Sciatic nerve (tissue), 2 donors: ENCODE results near the gene ASPSCR1. TPM values are rescaled to one million over a fixed set of nuclear protein-coding genes. Genes with fewer than 3 reads are reported as not detected.
"Not testable (repeated sequence)": the region's sequence is repeated elsewhere in the genome, so short reads cannot be mapped to it uniquely, and the experiment has no call there.

Source experiments
- ATAC-seq: fragments of 200-7000 bp; cut with Tn5 transposase; one replicate; pipeline ENCODE4 v1.9.1; 2020; ENCODE audit warnings: mild to moderate bottlenecking, moderate library complexity
- DNase-seq: peaks from one replicate; pipeline ENCODE4 v3.0.0-alpha.2; 2020; ENCODE audit warnings: low spot score
- intact Hi-C: fragments of 100-400 bp; cut with DNase I; formaldehyde crosslinking; loops from one replicate; pipeline ENCODE4 v1.14.2; 2022
- total RNA-seq: library from RNA; stranded (reverse); fragmentation: NEBNext Ultra II Directional; extraction: Animal tissue kit (Norgen Biotek cat#: 25700); gene quantifications from one replicate; pipeline ENCODE4 v1.2.1, GENCODE V29; 2021
- donor health status: DM: no; HTN: no; CAD: no.
- donor health status: DM: no; HTN: no; CAD: no.

The ASPSCR1 gene
- total RNA-seq, 1 donor from 2014 or later, result 32.5 TPM

DNA sequence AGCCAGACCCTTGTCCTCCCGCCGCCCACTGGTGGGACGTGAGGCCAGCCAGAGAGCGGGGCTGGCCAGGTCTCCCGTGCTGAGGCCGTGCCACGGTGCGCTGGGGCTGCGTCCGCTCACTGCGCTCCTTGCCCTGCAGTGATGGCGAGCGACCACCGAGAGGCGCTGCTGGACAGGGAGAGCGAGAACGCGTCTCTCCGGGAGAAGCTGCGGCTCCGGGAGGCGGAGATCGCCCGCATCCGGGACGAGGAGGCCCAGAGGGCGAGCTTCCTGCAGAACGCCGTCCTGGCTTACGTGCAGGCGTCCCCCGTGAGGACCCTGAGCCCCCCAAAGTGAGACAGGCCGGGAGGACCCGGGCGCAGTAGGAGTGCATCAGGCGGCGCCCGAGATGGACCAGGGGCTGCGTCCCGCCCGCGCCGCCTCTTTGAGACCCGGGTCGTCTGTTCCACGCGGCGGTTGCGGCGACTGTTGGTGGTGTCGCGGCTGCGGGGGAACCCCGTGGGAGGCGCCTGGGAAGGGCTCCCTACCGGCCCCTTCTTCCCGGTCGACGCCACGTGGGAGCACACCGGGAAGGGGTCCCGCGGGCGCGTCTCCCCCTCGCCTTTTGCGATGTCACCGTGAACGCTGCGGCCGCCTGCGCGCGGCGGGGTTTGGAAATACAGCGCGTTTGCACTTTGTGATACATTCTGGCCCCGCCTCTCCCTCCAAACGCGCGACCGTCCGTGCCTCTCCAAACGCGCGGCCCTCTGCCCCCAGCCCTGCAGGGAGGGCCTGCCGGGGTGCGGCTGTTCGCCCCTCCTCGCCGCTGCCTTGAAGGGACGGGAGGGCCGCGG lies 53.3 kb downstream of the ASPSCR1 start:
- intact Hi-C loops, result loop anchor here (1.0 to 10.0 kb wide), 2 partner anchors 21 to 54 kb away; no protein-coding TSS in a partner anchor
- ATAC-seq, result peak; percentile 80
- DNase-seq, result peak; percentile 92

DNA sequence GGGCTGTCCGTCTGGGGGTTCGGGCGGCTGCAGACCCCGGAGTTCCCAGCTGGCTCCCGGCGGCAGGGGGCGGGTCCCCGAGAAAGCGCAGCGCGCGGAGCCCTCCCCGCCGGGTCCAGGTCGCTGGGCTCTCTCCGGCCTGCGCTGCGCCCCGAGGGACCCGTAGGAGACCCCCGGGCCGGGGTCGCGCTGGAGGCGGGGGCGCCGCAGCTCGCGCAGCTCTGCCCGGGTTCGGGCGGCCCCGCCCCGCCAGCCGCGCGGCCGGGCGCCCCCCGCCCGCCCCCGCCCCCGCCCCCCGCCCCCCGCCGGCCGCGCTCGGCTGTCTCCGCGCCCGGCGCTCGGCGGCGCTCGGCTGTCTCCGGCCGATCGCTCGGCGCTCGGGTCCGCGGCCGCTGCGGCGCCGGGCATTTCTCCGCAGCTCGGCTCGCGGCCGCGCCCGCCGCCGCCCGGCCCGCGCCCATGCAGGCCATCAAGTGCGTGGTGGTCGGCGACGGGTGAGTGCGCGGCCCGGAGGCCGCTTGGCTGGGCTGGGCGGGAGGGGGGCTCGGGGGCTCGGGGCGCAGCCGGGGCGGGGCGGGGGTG lies 54.0 kb downstream of the ASPSCR1 start, which contains the start of gene RAC3:
RAC3 (plus strand) TSS at position 376 of the 582 bp plus-strand sequence; CDS start at position 460, 84 bp downstream.
- no peak for DNase-seq
- intact Hi-C loops, result loop anchor here (1.0 to 10.0 kb wide), 2 partner anchors 22 to 53 kb away; no protein-coding TSS in a partner anchor

DNA sequence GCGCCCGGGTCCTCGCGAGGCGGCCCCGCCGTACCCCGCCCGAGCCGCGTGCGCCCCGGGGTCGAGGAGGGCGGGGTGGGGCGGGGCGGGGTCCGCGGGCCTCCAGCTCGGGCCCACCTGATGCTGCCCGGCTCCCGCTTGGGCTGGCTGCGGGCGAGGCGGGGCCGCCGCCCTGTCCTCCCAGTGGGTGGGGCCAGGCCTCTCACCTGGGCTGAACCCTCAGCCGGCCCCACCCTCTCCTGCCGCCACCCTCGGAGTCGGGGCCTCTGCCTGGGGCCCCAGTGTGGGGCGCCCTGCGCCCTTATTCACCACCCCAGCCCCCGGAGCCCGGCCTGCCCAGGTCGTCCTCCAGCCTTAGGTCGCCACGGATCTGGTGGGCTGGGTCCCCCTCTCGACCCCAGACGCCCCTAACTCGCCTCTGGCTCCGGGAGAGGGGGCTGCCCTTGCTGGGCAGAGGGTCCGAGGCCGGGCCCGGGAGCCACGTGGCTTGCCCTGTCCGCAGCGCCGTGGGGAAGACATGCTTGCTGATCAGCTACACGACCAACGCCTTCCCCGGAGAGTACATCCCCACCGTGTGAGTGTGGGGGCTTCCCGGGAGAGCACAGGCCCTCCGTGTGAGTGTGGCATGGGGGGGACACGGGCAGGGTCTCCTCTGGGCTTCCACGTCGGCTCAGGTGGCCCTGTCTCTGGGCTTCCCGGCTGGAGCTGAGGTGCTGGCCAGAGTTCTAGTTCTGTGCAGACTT lies 54.6 kb downstream of the ASPSCR1 start:
- DNase-seq (no peak), ATAC-seq (no peak)
- intact Hi-C loops, result loop anchor here (1.0 to 10.0 kb wide), 2 partner anchors 23 to 53 kb away; no protein-coding TSS in a partner anchor

More for the DNA sequence above, 54.0 kb downstream of the ASPSCR1 start, which contains the start of gene RAC3:
- ATAC-seq, result no peak

DNA sequence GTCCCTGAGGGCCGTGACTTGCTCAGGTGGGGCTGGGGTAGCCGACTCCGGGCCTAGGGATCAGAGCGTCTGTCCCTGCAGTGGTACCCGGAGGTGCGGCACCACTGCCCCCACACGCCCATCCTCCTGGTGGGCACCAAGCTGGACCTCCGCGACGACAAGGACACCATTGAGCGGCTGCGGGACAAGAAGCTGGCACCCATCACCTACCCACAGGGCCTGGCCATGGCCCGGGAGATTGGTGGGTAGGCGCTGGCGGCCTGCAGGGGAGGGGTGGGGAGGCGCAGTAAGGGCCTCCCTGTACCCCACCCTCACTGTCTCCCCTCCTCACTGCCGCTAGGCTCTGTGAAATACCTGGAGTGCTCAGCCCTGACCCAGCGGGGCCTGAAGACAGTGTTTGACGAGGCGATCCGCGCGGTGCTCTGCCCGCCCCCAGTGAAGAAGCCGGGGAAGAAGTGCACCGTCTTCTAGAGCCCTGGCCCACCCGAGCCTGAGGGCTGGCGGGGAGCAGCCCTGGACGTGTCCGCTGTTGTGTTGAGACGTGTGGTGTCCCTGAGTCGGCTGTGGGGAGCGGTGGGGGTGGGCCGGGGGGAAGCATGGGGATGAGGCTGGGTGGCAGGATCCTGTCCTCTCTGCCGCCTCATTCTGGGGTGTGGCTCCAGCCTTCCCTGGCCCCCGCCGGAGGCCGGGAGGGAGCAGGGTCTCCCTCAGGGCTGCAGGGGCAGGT lies 56.1 kb downstream of the ASPSCR1 start:
- DNase-seq, result no peak
- ATAC-seq, result no peak
- intact Hi-C loops, result loop anchor here (10.0 kb wide), 1 partner anchor 51 kb away; no protein-coding TSS in a partner anchor

DNA sequence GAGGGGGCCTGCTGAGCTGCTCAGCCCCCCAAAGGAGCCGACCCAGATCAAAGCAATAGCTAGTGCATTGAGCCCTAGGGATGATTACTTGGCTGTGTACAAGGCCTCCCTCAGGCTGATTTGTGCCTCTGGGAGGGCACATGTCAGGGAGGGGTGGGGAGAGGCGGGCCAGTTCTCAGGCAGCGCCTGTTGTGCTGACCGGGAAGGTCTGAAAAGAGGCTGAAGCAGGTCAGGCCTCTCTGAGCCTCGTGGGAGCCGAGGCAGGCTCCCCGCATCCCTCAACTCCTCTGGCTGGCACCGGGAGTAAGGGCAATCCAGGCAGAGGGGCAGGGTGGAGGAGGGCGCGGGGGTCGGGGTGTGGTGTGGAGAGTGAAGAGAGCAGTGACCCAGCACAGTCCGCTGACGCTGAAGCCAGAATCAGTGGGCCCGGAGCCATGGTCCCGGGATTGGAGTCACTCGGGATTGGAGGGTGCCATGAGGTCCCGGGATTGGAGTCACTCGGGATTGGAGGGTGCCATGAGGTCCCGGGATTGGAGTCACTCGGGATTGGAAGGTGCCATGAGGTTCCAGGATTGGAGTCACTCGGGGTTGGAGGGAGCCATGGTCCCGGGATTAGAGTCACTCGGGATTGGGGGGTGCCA lies 57.1 kb downstream of the ASPSCR1 start:
- no peak for DNase-seq
- intact Hi-C loops, result loop anchor here (10.0 kb wide), 1 partner anchor 50 kb away; no protein-coding TSS in a partner anchor
- ATAC-seq, result no peak

DNA sequence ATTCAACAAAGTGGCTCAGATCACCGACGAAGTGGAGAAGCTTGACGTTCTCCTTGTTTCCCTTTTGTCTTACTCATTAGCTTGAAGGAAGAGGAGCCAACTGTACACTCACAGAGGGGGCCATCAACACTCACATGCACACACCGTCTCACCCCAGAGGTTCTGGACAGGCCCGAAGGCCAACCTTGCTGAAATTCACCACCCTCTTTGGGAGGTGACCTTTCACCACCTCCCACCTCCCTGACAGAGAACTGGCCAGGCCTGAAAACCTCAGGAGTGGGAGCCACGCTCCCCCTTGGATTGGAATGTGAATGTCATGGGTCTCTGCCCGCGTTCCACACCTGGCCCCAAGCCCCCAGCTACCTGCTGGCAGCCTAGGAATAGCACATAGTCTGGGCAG lies 58.1 kb downstream of the ASPSCR1 start:
- ATAC-seq, result no peak
- DNase-seq, result no peak
- intact Hi-C loops, result loop anchor here (10.0 kb wide), 1 partner anchor 49 kb away; no protein-coding TSS in a partner anchor

DNA sequence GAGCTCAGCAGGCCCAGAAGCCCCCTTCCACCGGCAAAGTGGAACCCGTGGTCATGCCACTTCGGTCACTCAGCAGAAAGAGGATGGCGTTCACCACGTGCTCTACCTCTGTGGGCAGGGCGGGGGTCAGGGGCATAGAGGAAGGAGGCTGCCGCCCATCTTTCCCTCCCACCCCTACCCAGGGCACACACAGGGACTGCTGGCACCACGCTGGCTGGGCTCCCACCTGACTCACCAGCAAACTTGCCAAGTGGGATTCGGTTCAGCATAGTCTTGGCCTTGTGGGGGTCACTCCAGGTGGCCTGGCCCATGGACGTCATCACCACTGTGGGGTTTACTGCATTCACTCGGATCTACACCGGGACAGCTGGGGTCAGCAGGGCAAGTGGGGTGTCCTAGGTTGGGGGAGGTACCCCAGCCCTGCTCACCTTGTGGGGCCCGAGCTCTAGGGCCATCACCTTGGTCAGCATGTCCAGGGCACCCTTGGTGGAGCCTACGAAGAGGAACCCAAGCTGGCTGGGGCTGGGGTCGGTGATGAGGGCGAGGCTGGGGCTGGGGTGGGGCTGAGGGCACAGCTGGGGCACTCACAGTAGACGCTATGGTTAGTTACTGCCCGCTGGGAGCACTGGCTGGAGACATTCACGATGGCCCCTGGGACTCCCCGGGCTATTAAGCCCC lies 58.7 kb downstream of the ASPSCR1 start:
- intact Hi-C loops, result loop anchor here (10.0 kb wide), 1 partner anchor 49 kb away; no protein-coding TSS in a partner anchor
- no peak for ATAC-seq

DNA sequence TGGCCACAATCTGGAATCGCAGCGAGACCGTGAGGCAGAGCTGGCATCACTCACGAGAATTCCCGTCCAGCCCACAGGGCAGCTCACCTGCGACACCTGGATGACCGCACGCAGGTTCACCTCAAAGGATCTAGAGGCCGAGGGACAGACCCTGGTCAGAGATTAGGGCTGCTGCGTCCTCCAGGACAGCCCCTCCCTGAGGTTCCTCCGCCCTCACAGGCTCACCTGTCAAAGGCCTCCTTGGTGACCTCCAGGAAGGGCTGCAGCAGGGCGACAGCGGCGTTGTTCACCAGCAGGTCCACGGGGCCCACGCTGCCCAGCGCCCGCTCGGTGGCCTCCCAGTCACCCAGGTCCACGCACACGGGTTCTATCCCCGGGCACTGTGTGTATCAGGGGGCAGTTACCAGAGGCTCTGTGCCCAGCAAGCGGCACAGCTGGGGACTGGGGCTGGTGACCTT lies 59.2 kb downstream of the ASPSCR1 start:
- intact Hi-C loops, result loop anchor here (10.0 kb wide), 1 partner anchor 48 kb away; no protein-coding TSS in a partner anchor
- DNase-seq (no peak), ATAC-seq (no peak)

More for the DNA sequence above, 58.7 kb downstream of the ASPSCR1 start:
- no peak for DNase-seq

DNA sequence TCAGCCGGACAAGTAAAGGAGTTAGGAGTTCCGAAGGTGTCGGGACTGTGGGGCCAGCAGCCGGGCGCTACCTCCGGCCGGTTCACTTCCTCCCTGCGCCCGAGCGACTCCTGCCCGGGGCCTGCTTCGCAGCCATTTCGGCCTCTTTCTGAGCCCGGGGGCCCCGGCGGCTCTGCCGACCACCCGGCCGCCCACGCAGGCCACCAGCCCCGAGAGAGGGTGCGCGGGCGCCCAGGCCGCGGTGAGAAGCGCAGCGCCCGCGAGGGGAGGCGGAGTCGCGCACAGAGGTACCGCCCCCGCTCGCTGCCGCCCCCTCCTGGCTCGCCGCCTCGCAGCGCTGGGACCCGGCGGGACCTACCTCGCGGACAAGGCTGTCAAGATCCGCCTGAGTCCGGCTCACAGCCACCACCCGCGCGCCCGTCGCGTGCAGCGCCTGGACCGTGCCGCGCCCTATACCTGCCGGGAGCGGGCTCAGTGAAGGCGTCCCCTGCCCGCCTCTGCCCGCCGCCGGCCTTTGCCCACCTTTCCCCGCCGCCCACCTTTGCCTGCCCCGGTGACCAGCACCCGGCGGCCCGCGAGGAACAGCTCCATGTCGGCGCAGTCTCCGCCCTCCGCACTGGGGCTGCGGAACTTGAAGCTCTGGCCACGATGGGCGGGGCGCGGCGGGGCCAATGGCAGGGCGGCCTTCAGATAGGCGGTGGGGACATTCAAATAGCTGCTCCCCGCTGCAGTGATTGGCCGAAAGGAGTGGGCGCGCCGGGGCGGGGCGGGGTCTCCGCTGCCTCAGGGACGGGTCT lies 59.9 kb downstream of the ASPSCR1 start, which contains the start of gene DCXR:
DCXR (minus strand) TSS at position 606 of the 797 bp plus-strand sequence; CDS start at position 591, 15 bp downstream.
- ATAC-seq, result peak; percentile 97
- peak; percentile 97 for DNase-seq
- intact Hi-C loops, result loop anchor here (10.0 kb wide), 1 partner anchor 48 kb away; no protein-coding TSS in a partner anchor

DNA sequence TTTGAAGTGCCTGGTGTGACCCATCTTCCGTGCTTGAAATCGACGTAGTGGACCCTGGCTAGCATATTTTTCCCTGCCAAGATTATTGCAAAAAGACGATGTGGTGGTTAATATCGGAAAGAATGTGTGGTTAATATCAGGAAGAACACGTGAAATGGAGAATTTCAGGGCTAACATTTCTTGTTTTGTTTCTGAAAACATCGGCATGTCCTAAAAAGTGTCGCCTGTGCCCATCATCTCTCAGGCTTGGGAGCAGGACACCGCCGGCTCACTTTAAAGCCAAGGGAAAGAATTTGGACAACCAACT lies 60.4 kb downstream of the ASPSCR1 start:
- DNase-seq (no peak), ATAC-seq (no peak)
- intact Hi-C loops, result loop anchor here (10.0 kb wide), 1 partner anchor 47 kb away; no protein-coding TSS in a partner anchor

DNA sequence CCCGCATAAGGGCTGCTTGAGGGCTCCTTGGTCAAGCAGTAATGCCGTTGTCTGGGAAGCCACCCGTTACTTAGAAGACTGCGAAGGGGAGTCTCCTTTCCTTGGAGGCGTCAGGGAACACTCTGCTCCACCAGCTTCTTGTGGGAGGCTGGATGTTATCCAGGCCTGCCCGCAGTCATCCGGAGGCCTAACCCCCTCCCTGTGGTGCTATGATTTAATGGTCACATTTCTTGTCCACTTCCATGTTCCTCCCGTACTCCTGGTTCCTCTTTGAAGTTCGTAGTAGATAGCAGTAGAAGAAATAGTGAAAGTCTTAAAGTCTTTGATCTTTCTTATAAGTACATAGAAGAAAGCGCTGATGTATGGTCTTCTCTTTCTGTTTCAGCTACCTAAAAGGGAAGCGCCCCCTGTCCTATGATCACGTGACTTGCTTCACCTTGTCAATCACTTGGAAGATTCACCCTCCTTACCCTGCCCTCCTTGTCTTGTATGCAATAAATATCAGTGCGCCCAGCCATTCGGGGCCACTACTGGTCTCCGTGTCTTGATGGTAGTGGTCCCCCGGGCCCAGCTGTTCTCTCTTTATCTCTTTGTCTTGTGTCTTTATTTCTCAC lies 61.5 kb downstream of the ASPSCR1 start:
- not testable (repeated sequence) for DNase-seq, ATAC-seq
- intact Hi-C loops, result loop anchor here (10.0 kb wide), 1 partner anchor 46 kb away; no protein-coding TSS in a partner anchor

DNA sequence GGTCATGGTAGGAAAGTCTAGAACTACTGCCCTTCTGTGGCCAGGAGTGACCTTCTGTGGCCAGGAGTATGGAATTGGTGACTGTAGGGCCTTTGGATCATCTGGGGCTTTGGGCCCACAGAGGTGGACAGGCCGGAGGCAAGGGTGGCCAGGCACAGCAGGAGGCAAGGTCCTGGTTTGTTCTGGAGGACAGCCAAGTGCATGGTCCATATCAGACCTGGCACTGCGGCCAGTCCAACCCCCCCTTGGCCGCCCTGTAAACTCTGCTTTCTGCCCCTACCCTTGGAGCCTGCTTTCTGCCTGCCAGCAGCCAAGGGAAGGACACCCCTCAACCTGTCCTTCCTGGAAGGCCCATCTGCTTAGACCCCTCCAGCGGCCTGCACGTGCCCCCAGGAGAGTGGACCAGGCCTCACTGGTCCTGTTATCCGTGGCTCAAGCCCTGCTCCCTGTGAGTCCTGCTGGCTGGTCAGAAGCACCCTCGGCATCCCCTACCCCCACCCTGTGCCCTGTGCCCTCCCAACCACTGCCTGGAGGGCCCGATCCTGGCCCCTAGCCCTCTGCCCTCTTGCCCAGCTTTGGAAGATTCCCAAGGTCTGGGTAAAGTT lies 62.4 kb downstream of the ASPSCR1 start:
- ATAC-seq (no peak), DNase-seq (no peak)
- intact Hi-C loops, result loop anchor here (10.0 kb wide), 2 partner anchors 45 to 275 kb away; partner anchors contain the start of gene CD7

DNA sequence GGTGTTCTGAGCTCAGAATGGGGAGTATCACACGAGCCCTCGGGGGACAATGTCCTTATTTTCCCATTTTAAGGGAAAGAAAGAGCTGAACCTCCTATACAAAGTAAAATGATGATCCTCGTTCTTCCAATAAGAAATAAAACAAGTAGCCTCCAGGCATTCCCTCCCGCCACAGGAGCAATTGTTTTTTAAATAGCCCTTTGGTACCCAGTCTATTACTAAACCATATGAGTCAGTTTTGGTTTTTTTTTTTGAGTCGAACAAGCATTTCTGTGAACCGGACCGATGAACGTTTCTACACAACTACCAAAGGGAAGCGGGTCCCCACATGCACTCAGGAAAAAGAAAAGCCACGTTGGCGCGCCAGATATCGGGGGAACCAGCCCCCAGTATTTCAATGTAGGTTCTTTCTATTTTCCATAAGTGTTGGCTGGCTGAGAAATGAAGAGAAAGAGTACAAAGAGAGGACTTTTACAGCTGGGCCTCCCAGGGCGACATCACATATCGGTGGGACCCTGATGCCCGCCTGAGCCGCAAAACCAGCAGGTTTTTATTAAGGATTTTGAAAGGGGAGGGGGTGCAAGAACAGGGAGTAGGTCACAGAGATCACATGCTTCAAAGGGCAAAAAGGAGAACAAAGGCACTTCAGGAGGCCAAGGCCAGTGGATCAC lies 63.9 kb downstream of the ASPSCR1 start:
- ATAC-seq (no peak), DNase-seq (no peak)
- intact Hi-C loops, result loop anchor here (10.0 kb wide), 1 partner anchor 274 kb away; the partner anchor contains the start of gene CD7

DNA sequence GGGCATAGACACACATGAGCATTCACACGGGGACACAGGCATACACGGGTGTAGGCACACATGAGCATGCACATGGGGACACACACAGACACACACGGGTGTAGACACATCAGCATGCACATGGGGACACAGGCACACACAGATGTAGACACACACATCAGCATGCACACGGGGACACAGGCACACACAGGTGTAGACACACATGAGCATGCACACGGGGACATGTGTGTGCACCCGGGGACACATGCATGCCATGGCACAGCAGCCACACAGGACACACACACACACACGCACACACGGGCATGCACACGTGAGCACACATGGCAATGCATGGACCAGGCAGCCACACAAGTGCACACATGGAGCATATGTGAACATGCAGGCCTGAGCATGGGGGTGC lies 65.2 kb downstream of the ASPSCR1 start:
- DNase-seq, result no peak
- ATAC-seq, result no peak
- intact Hi-C loops, result loop anchor here (10.0 kb wide), 1 partner anchor 272 kb away; the partner anchor contains the start of gene CD7

DNA sequence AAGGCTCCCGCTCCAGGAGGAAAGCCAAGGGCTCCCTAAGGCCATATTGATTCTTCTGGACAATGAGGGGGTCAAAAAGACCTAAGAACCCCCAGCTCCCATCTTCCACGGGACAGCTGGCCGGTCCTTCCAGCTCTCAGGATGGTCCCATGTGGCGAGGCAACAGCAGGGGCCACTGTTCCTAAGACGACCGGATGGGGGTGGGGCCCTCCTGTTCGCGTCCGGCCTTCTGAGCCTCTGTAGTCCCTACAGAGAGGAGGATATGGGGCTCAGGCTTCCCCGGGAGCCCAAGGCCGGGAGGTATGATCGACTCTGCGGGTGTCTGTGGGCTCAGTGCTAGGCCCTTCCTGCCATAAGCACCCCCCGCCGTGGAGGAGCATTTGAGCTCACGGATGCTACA lies 66.1 kb downstream of the ASPSCR1 start:
- no peak for ATAC-seq
- no peak for DNase-seq
- intact Hi-C loops, result loop anchor here (10.0 kb wide), 1 partner anchor 271 kb away; the partner anchor contains the start of gene CD7
